Coronary artery (tissue), 2 donors: ENCODE results near the gene GGA3.

Experiments
- DNase-seq: peaks from one replicate; pipeline ENCODE4 v3.0.0-alpha.2; 2017; ENCODE audit warnings: low spot score
- H3K27ac ChIP-seq, 2 donors: fragments of 200-600 bp; sonication (generic); one replicate each; pipeline ENCODE4 v1.5.1; 2016 to 2019
- H3K4me3 ChIP-seq: fragments of 200-600 bp; sonication (generic); 2 replicates; pipeline ENCODE4 v1.5.1; 2016; ENCODE audit warnings: mild to moderate bottlenecking, moderate library complexity
- CTCF ChIP-seq: fragments of 200-600 bp; sonication (generic); IDR thresholded peaks from one replicate; pipeline ENCODE4 v1.5.1; 2019; ENCODE audit warnings: antibody characterized with exemption

The GGA3 gene

GRCh38 chr17:75231071-75231470, 30.3 kb downstream of the GGA3 start:
- no peak for DNase-seq
- Histone ChIP-seq H3K27ac (no peak overlapping the region), H3K4me3 (no peak overlapping the region)
- no peak for TF ChIP-seq CTCF

- Histone ChIP-seq H3K4me3 (no peak overlapping the region), H3K27ac (peak overlapping the region in 1 of 2 donors; percentile 72)
- TF ChIP-seq CTCF: no peak
- DNase-seq: no peak
These were observed 32.6 kb downstream of the GGA3 start for GRCh38 chr17:75228847-75229246.

- DNase-seq: no peak
- TF ChIP-seq CTCF: no peak
- Histone ChIP-seq H3K27ac (peak overlapping the region in 1 of 2 donors; percentile 72), H3K4me3 (no peak overlapping the region)
These were observed 33.1 kb downstream of the GGA3 start for GRCh38 chr17:75228305-75228704.

- Histone ChIP-seq H3K27ac (no peak overlapping the region), H3K4me3 (no peak overlapping the region)
- DNase-seq: no peak
These were observed 33.7 kb downstream of the GGA3 start for GRCh38 chr17:75227729-75228128.

GRCh38 chr17:75225016-75225415, 36.4 kb downstream of the GGA3 start:
- no peak for DNase-seq
- no peak for TF ChIP-seq CTCF
- Histone ChIP-seq H3K27ac (no peak overlapping the region), H3K4me3 (no peak overlapping the region)

More at GRCh38 chr17:75227729-75228128, 33.7 kb downstream of the GGA3 start:
- no peak for TF ChIP-seq CTCF

GRCh38 chr17:75219815-75220214, 41.6 kb downstream of the GGA3 start:
- H3K4me3 ChIP-seq: no peak overlapping the region
- H3K27ac ChIP-seq: no peak overlapping the region
- DNase-seq: no peak
- TF ChIP-seq CTCF: no peak

GRCh38 chr17:75218131-75218530, 43.3 kb downstream of the GGA3 start:
- no peak for TF ChIP-seq CTCF
- no peak for DNase-seq
- Histone ChIP-seq H3K27ac (no peak overlapping the region), H3K4me3 (no peak overlapping the region)
